Omental fat pad (tissue), 4 donors: ENCODE measurements around the gene IGF2R. TPM values are rescaled to one million over a fixed set of nuclear protein-coding genes. Genes with fewer than 3 reads are reported as not detected.

Experiments used
- ATAC-seq: fragments of 150-250 bp; one replicate; pipeline ENCODE4 v1.9.1; 2016; ENCODE audit warnings: mild to moderate bottlenecking, moderate library complexity; ENCODE audit not compliant: low FRiP score
- DNase-seq: peaks from one replicate; pipeline ENCODE4 v3.0.0-alpha.2; 2019; ENCODE audit warnings: low spot score
- total RNA-seq, 4 donors: library from RNA; depleted of rRNA; stranded (reverse); fragments of >200 nt; gene quantifications; one replicate each; pipeline ENCODE4 v1.1.0, GENCODE V29; 2016
- TF ChIP-seq, protein P1 (sequence below), 3 donors: fragments of 450-650 bp; IDR thresholded peaks; one replicate each; pipeline ENCODE4 v1.5.1; 2016 to 2017; ENCODE audit warnings: antibody characterized with exemption in 3 of 3, mild to moderate bottlenecking in 3 of 3, moderate library complexity in 2 of 3

The IGF2R gene
- total RNA-seq, 4 donors from 2014 or later: 69.9 to 131 (median 110) TPM

DNA sequence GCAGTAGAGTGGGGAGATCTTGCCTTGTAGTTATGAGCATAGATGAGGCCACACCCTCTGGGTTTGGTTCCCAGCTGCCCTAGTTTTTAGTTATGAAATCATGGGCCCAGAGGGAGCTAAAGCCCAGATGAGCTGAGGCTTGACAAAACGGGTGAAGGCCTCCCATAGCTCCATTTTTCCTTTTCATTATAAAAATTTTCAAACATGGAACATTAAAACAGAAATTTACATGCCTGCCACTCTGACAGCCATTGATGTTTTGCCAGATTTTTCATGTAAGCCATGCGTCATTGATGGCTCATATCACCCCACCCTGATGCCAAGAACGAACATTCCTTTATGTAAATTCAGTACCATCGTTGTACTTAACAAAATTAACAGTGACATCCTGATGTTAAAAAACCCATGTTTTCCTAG is 67.9 kb downstream of the IGF2R start:
- no peak for DNase-seq
- TF ChIP-seq, protein P1, sequence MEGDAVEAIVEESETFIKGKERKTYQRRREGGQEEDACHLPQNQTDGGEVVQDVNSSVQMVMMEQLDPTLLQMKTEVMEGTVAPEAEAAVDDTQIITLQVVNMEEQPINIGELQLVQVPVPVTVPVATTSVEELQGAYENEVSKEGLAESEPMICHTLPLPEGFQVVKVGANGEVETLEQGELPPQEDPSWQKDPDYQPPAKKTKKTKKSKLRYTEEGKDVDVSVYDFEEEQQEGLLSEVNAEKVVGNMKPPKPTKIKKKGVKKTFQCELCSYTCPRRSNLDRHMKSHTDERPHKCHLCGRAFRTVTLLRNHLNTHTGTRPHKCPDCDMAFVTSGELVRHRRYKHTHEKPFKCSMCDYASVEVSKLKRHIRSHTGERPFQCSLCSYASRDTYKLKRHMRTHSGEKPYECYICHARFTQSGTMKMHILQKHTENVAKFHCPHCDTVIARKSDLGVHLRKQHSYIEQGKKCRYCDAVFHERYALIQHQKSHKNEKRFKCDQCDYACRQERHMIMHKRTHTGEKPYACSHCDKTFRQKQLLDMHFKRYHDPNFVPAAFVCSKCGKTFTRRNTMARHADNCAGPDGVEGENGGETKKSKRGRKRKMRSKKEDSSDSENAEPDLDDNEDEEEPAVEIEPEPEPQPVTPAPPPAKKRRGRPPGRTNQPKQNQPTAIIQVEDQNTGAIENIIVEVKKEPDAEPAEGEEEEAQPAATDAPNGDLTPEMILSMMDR (IDR thresholded peaks at IDR 0.05): no peak
- peak; percentile 72 for ATAC-seq

DNA sequence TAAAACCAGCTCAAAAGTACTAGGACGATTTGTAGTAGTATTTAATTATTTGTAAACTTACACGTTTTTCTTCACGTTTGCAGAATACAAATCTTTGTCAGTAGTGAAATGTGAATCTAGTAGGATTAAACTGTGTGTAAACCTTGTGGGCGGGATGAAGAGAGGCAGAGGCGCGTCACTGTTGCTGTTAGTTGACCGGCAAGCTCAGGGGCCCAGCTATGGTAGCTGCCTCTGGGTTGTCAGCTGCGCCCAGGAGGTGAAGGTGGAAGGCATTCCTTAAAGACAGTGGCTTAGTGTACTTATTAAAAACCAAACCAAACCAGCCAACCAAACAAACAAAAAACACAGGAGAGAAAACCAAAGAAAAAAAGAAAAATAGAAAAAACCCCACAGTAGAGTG is 69.6 kb downstream of the IGF2R start:
- TF ChIP-seq, protein P1 (IDR thresholded peaks at IDR 0.05): no peak
- no peak for DNase-seq
- ATAC-seq: no peak

DNA sequence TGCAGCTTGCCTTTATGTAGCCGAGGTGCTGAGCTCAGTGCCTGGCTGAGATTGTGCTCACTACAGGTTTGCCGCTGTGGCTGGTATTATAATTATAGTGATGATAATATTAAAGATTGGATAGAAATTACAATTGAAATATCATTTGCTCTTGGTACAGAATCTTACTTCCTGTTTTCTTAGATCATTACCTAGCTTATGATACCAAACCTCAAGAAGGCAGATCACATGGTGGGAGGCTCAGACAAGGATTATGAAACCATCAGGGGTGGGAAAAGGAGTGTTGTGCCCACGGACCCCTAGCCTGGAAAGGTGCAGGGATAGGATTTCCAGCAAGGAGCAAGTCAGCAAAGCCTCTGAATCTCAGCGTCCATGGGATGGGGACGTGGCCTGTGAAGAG is 70.6 kb downstream of the IGF2R start:
- ATAC-seq (no peak), DNase-seq (no peak)
- TF ChIP-seq, protein P1 (IDR thresholded peaks at IDR 0.05): no peak

DNA sequence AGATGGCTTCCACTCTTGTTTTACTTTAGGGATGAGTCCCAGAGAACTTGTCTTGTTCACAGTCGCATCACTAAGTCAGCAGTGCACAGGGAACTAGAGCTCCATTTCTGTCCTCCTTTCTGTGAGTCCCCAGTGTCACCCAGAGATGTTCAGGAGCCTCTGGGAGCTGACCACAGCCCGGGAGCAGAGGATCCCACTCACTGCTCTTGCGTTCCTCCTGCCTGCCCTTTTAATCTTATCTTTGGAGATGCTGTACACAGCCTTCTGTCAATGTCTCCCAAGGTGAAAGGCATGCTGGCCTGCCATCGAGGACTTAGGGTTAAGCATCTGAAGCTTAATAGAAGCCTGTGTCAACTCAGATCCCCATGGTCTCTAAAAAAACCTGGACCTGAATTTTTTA is 71.2 kb downstream of the IGF2R start:
- ATAC-seq (no peak), DNase-seq (no peak)
- TF ChIP-seq, protein P1 (IDR thresholded peaks at IDR 0.05): no peak

DNA sequence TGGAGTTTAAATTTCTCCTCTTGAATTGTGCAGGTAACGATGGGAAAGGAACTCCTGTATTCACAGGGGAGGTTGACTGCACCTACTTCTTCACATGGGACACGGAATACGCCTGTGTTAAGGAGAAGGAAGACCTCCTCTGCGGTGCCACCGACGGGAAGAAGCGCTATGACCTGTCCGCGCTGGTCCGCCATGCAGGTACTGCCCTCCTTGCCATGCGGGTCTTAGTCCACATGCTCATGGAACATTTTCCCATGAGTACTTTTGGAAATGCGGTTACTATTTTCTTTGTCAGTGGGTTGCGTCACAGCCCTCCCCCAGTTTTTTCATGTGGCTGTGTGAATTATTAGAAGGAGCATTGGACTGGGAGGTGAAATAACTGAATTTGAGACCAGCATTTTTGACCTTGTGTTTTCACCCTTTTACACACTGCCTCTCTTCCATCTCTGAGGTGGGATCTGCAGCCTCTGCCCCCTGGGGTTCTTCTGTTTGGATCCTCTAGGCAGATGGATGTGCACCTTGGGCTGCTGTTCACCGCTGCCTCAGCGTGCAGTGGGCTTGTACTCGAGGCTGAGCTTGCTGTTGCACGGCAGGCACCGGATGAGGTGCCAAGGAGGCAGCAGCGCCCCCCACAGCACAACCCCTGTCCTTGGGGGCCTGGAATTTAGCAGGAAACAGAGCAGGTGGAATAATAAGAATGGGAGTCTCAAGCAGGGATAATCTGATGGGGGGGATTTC is 71.8 kb downstream of the IGF2R start:
- DNase-seq (no peak), ATAC-seq (no peak)
- TF ChIP-seq, protein P1 (IDR thresholded peaks at IDR 0.05): no peak

DNA sequence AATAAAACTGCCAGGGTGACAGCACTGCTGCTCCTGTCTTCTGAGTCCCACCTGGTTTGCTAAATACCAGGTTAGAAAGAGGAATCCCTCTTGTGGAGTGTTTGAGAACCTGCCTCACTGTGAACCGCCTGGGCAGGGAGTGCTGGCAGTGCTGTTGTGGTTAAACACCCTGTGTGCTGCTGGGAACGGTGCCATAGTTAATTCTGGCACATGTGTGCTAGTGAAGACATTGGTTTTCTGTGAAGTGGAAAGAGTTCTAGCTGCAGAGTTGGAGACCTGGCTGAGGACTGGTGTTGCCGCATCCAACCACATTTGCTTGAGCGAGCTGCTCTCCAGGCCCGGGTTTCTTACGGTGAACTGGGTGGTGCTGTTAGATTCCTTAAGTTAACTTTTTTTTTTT is 72.7 kb downstream of the IGF2R start:
- peak; percentile 17 for ATAC-seq

More for the DNA sequence above, 72.7 kb downstream of the IGF2R start:
- DNase-seq: no peak
- TF ChIP-seq, protein P1 (IDR thresholded peaks at IDR 0.05): no peak
